Activated T-helper 2 cell treated with anti-CD3 and anti-CD28 coated beads, Interferon-gamma antibody, Interleukin-2, Interleukin-4, amounts not matched to agents 10 μg/mL and 5 μg/mL and 100 μg/mL, durations not matched to agents 14 hours and 24 hours and 36 hours (primary cell): ENCODE measurements around the gene CLIP2. TPM values are rescaled to one million over a fixed set of nuclear protein-coding genes. Genes with fewer than 3 reads are reported as not detected.

Experiments used
- DNase-seq: peaks from one replicate; pipeline ENCODE4 v3.0.0; 2021; ENCODE audit warnings: low spot score
- H3K27ac Mint-ChIP-seq: one replicate; pipeline ENCODE4 v1.8.0; 2021; ENCODE audit warnings: mixed read lengths
- H3K27me3 Mint-ChIP-seq: one replicate; pipeline ENCODE4 v1.8.0; 2021; ENCODE audit warnings: low read depth, mixed read lengths
- H3K36me3 Mint-ChIP-seq: one replicate; pipeline ENCODE4 v1.8.0; 2021; ENCODE audit warnings: low read depth, mixed read lengths
- H3K4me1 Mint-ChIP-seq: one replicate; pipeline ENCODE4 v1.8.0; 2021; ENCODE audit warnings: low read depth, mixed read lengths
- H3K4me3 Mint-ChIP-seq: one replicate; pipeline ENCODE4 v1.8.0; 2021; ENCODE audit warnings: low read depth, mild to moderate bottlenecking, moderate library complexity, mixed read lengths
- H3K9me3 Mint-ChIP-seq: one replicate; pipeline ENCODE4 v1.8.0; 2021; ENCODE audit warnings: mixed read lengths
- intact Hi-C: fragments of 100-400 bp; cut with micrococcal nuclease; formaldehyde crosslinking; loops from one replicate; pipeline ENCODE4 v1.15.1; 2023
- total RNA-seq: library from RNA; stranded (reverse); gene quantifications from 2 replicates; pipeline ENCODE4 v1.2.3, GENCODE V29; 2022

The CLIP2 gene
- total RNA-seq, 1 donor from 2014 or later = 2.7 TPM

GRCh38 chr7:74355091-74355490 is 65.9 kb downstream of the CLIP2 start:
- no peaks in the 10 kb centered on the region for H3K4me1 Mint-ChIP-seq
- intact Hi-C loops = no loop called here
- no peak overlapping the region for H3K27ac Mint-ChIP-seq
- DNase-seq = no peak
- H3K36me3 Mint-ChIP-seq = no peaks in the 10 kb centered on the region
- no peaks in the 10 kb centered on the region for H3K27me3 Mint-ChIP-seq
- H3K4me3 Mint-ChIP-seq = no peak overlapping the region
- H3K9me3 Mint-ChIP-seq = no peaks in the 10 kb centered on the region

GRCh38 chr7:74356589-74357315 is 67.5 kb downstream of the CLIP2 start:
- Mint-ChIP-seq H3K27ac (no peak overlapping the region), H3K36me3 (no peaks in the 10 kb centered on the region), H3K9me3 (no peaks in the 10 kb centered on the region), H3K4me1 (no peaks in the 10 kb centered on the region), H3K4me3 (no peak overlapping the region), H3K27me3 (no peaks in the 10 kb centered on the region)
- intact Hi-C loops = no loop called here
- DNase-seq = no peak

DNA sequence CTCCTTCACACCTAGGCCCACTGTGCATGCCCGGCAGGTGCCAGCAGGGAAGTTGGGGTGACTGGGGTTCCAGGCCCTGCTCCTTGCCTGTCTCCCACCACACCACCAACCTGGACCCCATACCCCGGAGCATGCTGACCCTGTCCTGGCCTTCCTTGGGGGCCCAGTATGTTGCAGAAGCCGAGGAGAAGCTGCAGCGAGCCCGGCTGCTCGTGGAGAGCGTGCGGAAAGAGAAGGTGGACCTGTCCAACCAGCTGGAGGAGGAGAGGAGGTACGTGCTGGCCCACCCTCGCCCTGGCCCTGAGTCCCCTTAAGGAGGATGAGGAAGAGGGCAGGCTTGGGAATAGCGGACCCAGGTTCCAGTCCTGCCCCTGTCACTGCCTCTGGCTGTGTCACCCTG is 70.8 kb downstream of the CLIP2 start:
- intact Hi-C loops = no loop called here
- DNase-seq = no peak
- Mint-ChIP-seq H3K27me3 (no peaks in the 10 kb centered on the region), H3K9me3 (no peaks in the 10 kb centered on the region), H3K27ac (no peak overlapping the region), H3K36me3 (no peaks in the 10 kb centered on the region), H3K4me3 (no peak overlapping the region), H3K4me1 (no peaks in the 10 kb centered on the region)

- H3K9me3 Mint-ChIP-seq = no peaks in the 10 kb centered on the region
- no peaks in the 10 kb centered on the region for H3K36me3 Mint-ChIP-seq
- H3K27me3 Mint-ChIP-seq = no peaks in the 10 kb centered on the region
- no peaks in the 10 kb centered on the region for H3K4me1 Mint-ChIP-seq
- DNase-seq = no peak
- intact Hi-C loops = no loop called here
- H3K27ac Mint-ChIP-seq = no peak overlapping the region
- no peak overlapping the region for H3K4me3 Mint-ChIP-seq
These were observed 73.1 kb downstream of the CLIP2 start for GRCh38 chr7:74362266-74362665.

DNA sequence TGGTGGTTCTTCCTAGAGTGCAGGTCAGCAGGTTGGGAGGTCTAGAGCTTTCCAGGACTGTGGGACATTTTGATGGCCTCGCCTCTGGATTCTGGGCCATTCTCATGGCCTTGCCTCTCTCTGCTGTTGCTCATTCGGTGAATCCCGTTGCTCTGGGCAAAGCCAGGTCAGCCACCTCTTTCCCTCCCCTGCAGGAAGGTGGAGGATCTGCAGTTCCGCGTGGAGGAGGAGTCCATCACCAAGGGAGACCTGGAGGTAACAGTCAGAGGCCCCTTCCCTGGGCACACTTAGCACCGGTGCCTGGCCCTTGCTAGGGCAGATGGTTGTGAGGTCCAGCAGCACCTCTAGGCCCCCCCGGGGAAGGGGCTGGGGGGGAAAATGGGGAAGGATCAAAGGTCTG is 74.9 kb downstream of the CLIP2 start:
- Mint-ChIP-seq H3K36me3 (no peaks in the 10 kb centered on the region), H3K9me3 (no peaks in the 10 kb centered on the region), H3K4me3 (no peak overlapping the region), H3K4me1 (no peaks in the 10 kb centered on the region), H3K27me3 (no peaks in the 10 kb centered on the region), H3K27ac (no peak overlapping the region)
- no peak for DNase-seq
- intact Hi-C loops = no loop called here

DNA sequence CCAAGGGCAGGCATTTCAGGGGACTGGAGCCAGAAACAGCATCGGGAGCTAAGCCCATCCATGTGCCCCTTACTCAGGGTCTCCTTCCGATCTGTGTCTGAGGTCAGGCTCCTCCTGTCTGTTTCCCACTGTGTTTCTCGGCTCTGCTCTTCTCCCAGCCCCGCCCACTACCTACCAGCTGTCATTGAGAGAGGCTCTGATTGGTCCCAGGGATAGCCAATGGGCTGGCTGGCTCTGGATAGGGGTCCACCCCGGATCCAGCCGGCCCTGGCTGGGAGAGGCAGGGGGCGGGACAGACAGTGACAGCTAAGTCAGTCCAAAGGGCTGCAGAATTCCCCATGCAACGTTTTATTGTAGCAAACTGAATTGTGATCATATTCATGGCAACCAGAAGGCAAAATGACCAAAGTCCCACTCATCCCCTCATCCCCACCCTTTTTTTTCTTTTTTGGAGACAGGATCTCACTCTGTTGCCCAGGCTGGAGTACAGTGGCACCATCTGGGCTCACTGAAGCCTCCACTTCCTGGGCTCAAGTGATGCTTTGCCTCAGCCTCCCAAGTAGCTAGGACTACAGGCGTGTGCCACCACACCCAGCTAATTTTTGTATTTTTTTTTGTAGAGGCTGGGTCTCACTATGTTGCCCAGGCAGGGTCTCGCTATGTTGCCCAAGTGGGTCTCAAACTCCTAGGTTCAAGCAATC is 76.3 kb downstream of the CLIP2 start:
- Mint-ChIP-seq H3K4me3 (no peak overlapping the region), H3K9me3 (no peaks in the 10 kb centered on the region), H3K36me3 (no peaks in the 10 kb centered on the region), H3K27me3 (no peaks in the 10 kb centered on the region), H3K27ac (no peak overlapping the region), H3K4me1 (no peaks in the 10 kb centered on the region)
- intact Hi-C loops = no loop called here
- no peak for DNase-seq

DNA sequence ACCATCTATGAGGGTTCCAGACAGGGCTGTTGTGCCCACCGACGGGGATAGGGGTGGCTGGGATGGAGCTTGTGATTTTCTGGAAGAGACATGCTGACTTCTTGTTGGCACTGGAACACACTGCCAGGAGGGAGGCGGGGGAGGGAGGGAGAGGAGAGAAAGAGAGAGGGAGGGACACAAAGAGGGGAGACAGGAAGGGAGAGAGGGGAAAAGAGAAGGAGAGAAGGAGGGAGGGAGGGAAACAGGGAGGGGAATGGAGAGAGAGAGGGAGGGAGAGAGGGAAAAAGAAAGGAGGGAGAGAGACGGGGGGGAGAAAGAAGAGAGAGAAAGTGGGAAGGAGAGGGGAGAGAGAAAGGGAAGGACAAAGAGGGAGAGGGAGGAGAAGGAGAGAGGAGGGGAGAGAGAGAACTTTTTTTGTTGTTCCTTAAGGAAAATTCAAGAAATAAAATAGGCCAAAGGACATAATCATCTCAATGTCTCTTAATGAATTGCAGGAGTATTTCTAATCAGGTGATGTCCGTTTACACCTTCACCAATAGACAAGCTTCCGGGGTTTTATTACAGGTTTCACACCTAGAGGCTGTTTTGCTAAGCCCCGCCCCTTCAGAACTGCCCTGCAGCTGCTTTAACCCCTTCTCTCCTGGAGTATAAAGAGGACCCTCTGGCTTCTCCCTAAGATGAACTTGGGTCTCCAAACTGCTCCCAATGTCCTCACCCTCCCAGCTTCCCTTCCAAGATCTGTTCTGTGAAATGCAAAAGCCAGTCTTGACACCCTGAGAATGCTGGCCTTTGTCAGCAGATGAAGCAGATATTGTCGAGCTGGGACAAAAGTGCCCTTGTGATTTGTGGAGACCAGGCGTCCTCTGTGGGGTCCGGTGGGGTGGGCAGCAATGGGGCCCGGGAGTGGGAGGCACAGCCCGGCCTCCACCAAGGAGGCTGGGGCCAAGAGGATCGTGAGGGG is 82.5 kb downstream of the CLIP2 start:
- H3K27ac Mint-ChIP-seq = no peak overlapping the region
- DNase-seq = no peak
- intact Hi-C loops = no loop called here
- no peak overlapping the region for H3K4me3 Mint-ChIP-seq
- H3K36me3 Mint-ChIP-seq = no peaks in the 10 kb centered on the region
- no peaks in the 10 kb centered on the region for H3K27me3 Mint-ChIP-seq
- no peaks in the 10 kb centered on the region for H3K4me1 Mint-ChIP-seq
- H3K9me3 Mint-ChIP-seq = no peaks in the 10 kb centered on the region

GRCh38 chr7:74372511-74373111 is 83.4 kb downstream of the CLIP2 start:
- H3K36me3 Mint-ChIP-seq = no peaks in the 10 kb centered on the region
- DNase-seq = no peak
- no peaks in the 10 kb centered on the region for H3K27me3 Mint-ChIP-seq
- H3K9me3 Mint-ChIP-seq = no peaks in the 10 kb centered on the region
- intact Hi-C loops = no loop called here
- H3K4me1 Mint-ChIP-seq = no peaks in the 10 kb centered on the region
- no peak overlapping the region for H3K27ac Mint-ChIP-seq
- no peak overlapping the region for H3K4me3 Mint-ChIP-seq

DNA sequence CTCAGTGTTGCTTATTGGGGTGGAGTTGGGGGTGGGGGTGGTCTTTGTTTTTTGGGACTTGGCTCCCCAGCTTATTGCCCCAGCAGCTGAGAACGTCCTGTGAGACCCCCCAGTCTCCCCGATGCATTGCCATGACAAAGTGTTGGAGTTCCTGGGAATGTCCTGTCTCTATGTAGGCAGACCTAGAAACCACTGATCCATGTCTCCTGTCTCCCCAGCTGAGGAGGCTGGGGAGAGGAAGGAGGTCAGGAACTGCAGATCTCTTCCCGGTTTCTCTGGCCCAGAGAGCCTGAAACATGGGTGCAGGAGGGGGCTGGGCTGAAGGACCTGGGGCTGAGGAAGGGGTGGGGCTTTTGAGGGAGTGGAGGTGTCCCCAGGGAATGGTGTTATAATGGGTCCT is 84.3 kb downstream of the CLIP2 start:
- intact Hi-C loops = no loop called here
- no peak for DNase-seq
- no peaks in the 10 kb centered on the region for H3K36me3 Mint-ChIP-seq
- H3K4me1 Mint-ChIP-seq = no peaks in the 10 kb centered on the region
- no peaks in the 10 kb centered on the region for H3K9me3 Mint-ChIP-seq
- H3K27ac Mint-ChIP-seq = no peak overlapping the region
- H3K27me3 Mint-ChIP-seq = no peaks in the 10 kb centered on the region
- no peak overlapping the region for H3K4me3 Mint-ChIP-seq

DNA sequence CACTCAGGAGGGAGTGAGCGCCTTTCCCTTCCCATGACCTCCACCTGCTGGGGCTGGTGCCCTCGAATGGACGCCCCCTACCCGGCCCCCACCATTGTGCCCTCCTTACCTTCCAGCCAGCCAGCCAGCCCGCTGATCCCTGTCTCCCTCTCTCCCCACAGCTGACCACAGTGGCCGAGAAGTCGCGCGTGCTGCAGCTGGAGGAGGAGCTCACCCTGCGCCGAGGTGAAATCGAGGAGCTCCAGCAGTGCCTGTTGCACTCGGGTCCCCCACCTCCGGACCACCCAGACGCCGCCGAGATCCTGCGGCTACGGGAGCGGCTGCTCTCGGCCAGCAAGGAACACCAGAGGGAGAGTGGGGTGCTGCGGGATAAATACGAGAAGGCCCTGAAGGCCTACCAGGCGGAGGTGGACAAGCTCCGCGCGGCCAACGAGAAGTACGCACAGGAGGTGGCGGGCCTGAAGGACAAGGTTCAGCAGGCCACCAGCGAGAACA is 86.6 kb downstream of the CLIP2 start:
- no peaks in the 10 kb centered on the region for H3K27me3 Mint-ChIP-seq
- H3K4me1 Mint-ChIP-seq = no peaks in the 10 kb centered on the region
- no peak overlapping the region for H3K4me3 Mint-ChIP-seq
- H3K9me3 Mint-ChIP-seq = no peaks in the 10 kb centered on the region
- no peak overlapping the region for H3K27ac Mint-ChIP-seq
- no peaks in the 10 kb centered on the region for H3K36me3 Mint-ChIP-seq
- intact Hi-C loops = no loop called here
- no peak for DNase-seq

DNA sequence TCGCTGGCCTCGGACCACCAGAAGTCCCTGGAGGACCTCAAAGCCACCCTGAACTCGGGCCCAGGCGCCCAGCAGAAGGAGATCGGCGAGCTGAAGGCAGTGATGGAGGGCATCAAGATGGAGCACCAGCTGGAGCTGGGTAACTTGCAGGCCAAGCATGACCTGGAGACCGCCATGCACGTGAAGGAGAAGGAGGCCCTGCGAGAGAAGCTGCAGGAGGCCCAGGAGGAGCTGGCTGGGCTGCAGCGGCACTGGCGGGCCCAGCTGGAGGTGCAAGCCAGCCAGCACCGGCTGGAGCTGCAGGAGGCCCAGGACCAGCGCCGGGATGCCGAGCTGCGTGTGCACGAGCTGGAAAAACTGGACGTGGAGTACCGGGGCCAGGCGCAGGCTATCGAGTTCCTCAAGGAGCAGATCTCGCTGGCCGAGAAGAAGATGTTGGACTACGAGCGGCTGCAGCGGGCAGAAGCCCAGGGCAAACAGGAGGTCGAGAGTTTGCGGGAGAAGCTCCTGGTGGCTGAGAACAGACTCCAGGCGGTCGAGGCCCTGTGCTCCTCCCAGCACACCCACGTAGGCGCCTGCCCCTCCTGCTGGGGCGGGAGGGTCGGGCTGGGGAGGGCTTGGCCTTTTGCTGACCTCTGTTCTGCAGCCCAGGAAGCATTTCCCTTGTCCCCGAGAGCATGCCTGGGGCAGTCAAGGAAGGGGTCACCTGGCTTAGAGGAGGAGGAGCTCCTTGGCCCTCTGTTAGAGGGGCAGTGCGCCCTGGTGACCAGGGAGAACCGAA is 87.2 kb downstream of the CLIP2 start:
- no peak for DNase-seq
- Mint-ChIP-seq H3K9me3 (no peaks in the 10 kb centered on the region), H3K27me3 (no peaks in the 10 kb centered on the region), H3K4me1 (no peaks in the 10 kb centered on the region), H3K36me3 (no peaks in the 10 kb centered on the region), H3K4me3 (no peak overlapping the region), H3K27ac (no peak overlapping the region)
- intact Hi-C loops = no loop called here

GRCh38 chr7:74379938-74380337 is 90.7 kb downstream of the CLIP2 start:
- Mint-ChIP-seq H3K4me3 (no peak overlapping the region), H3K27ac (no peak overlapping the region), H3K36me3 (no peaks in the 10 kb centered on the region), H3K27me3 (peaks cover 1% of the 10 kb centered on the region), H3K9me3 (no peaks in the 10 kb centered on the region), H3K4me1 (no peaks in the 10 kb centered on the region)
- no peak for DNase-seq
- intact Hi-C loops = no loop called here
